Bronchial epithelial cell (primary cell): Measurements from ENCODE around the gene RSAD1. TPM values are rescaled to one million over a fixed set of nuclear protein-coding genes. Genes with fewer than 3 reads are reported as not detected.

Experiments
- DNase-seq: peaks from one replicate; pipeline ENCODE4 v3.0.0-alpha.2; 2010; ENCODE audit warnings: low read depth
- FAIRE-seq: peaks from 2 replicates; lab custom pipeline; 2011; peaks lifted over from hg19 to GRCh38; lab: Jason Lieb, UNC
- H3K27me3 ChIP-seq: 2 replicates; pipeline ENCODE4 v1.5.1; 2011; ENCODE audit warnings: low read length; ENCODE audit not compliant: control insufficient read depth, insufficient read depth
- H3K36me3 ChIP-seq: 2 replicates; pipeline ENCODE4 v1.5.1; 2011; ENCODE audit warnings: low read length; ENCODE audit not compliant: control insufficient read depth, insufficient read depth
- H3K4me3 ChIP-seq: 2 replicates; pipeline ENCODE4 v1.5.1; 2011; ENCODE audit warnings: mild to moderate bottlenecking, low read depth, low read length, control low read depth
- CTCF ChIP-seq: IDR thresholded peaks from 2 replicates; pipeline ENCODE4 v1.5.1; 2011; ENCODE audit warnings: mild to moderate bottlenecking, moderate library complexity, low read length, control low read depth, inconsistent platforms; ENCODE audit not compliant: insufficient read depth, severe bottlenecking
- total RNA-seq: library from RNA; depleted of rRNA; stranded (reverse); fragments of >200 nt; gene quantifications from 2 replicates; pipeline ENCODE4 v1.2.1, GENCODE V29; 2014

The RSAD1 gene
- total RNA-seq, 1 donor from 2014 or later: 14.2 TPM

- H3K4me3 ChIP-seq: no peak overlapping the region
- TF ChIP-seq CTCF: no peak
- H3K36me3 ChIP-seq: peaks cover 1% of the 10 kb centered on the region
- DNase-seq: no peak
- H3K27me3 ChIP-seq: no peaks in the 10 kb centered on the region
- no peak for FAIRE-seq
Measured at GRCh38 chr17:50439008-50439407, 39.7 kb upstream of the RSAD1 start.

- no peak for TF ChIP-seq CTCF
- no peak overlapping the region for H3K4me3 ChIP-seq
- FAIRE-seq: no peak
- no peaks in the 10 kb centered on the region for H3K27me3 ChIP-seq
- no peak for DNase-seq
- H3K36me3 ChIP-seq: peaks cover 1% of the 10 kb centered on the region
Measured at GRCh38 chr17:50440172-50440837, 38.4 kb upstream of the RSAD1 start.

DNA sequence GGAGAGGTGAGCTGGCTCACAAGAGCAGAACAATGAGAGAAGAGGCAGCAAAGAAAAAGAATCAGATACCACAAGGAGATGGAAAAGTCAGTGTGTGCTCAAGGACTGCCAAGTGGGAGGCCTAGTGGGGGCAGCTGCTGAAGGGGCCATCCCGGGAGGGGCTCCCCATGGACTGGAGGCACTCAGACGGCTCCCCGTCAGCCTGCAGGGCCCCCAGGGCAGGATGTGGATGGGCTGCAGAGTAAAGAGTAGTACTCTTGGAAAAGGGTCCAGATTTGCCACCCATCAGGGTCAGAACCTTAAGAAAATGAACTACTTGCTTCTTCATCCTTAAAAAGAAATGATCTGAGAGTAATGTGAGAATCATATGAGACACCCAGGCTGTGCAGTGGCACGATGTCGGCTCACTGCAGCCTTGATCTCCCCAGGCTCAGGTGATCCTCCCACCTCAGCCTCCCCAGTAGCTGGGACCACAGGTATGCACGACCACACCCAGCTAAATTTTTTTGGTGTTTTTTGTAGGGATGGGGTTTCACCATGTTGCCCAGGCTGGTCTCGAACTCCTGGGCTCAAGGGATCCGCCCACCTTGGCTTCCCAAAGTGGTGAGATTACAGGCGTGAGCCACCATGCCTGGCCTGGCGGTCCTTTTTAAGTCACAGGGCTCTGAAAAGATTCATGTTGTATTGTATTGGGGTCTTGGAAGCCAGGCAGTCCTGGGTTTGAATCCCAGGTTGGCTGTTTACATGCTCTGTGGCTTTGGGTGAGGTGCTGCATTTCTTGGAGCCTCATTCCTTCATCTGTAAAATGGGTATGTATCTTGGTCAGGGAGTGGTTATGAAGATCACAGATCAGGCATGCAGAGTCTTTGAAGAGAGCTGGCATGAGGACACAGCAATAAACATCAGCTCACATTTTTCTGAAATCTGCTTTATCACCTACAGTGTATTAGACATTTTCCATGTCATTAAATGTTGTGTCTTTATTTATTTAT lies 37.5 kb upstream of the RSAD1 start:
- no peak overlapping the region for H3K4me3 ChIP-seq
- no peaks in the 10 kb centered on the region for H3K27me3 ChIP-seq
- no peak for FAIRE-seq

GRCh38 chr17:50443505-50443974 lies 35.1 kb upstream of the RSAD1 start:
- no peak for DNase-seq
- no peak for FAIRE-seq

More for the DNA sequence above, 37.5 kb upstream of the RSAD1 start:
- DNase-seq: no peak
- TF ChIP-seq CTCF: no peak
- H3K36me3 ChIP-seq: peaks cover 1% of the 10 kb centered on the region

More at GRCh38 chr17:50443505-50443974, 35.1 kb upstream of the RSAD1 start:
- H3K36me3 ChIP-seq: peaks cover 1% of the 10 kb centered on the region
- no peaks in the 10 kb centered on the region for H3K27me3 ChIP-seq
- no peak overlapping the region for H3K4me3 ChIP-seq
- TF ChIP-seq CTCF: no peak
